ENCODE measurements around the gene XRCC4.

The XRCC4 gene

DNA sequence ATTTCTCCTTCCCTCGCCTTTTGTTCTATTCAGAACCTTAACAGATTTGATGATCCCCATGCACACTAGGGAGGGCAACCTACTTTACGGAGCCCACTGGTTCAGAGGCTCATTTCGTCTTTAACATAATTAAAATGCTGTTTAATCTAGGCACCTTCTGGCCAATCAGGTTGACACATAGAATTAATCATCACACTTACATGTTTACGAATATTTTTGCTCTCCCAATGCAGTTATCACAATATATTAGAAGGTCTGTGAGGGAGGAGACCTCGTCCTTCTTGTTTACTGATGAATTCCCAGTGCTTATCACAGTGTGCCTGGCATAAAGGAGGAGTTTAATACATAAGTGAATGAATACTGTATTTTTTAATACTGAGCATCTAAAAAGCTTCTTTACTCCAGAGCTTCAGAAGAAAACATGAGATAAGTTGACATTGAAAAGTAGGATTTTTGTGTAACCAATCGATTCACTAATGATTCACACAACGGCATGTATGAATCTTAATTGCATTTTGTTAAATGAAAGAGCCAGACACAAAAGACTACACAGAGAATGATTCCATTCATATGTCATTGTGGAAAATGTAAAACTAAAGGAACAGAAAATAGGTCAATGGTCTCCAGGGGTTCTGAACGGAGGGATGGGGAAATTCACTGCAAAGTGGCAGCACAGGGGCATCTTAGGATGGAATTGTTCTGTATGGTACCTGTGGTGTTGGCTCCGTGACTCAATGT, 315.6 kb downstream of the XRCC4 start:
- no peak overlapping the region for H3K4me3 ChIP-seq (ENCODE audit: low read depth, low read length)
- TF ChIP-seq CTCF (IDR thresholded peaks at IDR 0.05; ENCODE audit: low read depth, low read length), result no peak

GRCh38 chr5:83393504-83393866, 316.1 kb downstream of the XRCC4 start:
- H3K4me3 ChIP-seq (ENCODE audit: low read depth, low read length), result no peak overlapping the region

GRCh38 chr5:83394190-83394589, 316.8 kb downstream of the XRCC4 start:
- no peak overlapping the region for H3K4me3 ChIP-seq (ENCODE audit: low read depth, low read length)
- TF ChIP-seq CTCF (IDR thresholded peaks at IDR 0.05; ENCODE audit: low read depth, low read length), result no peak

More at GRCh38 chr5:83393504-83393866, 316.1 kb downstream of the XRCC4 start:
- TF ChIP-seq CTCF (IDR thresholded peaks at IDR 0.05; ENCODE audit: low read depth, low read length), result no peak

DNA sequence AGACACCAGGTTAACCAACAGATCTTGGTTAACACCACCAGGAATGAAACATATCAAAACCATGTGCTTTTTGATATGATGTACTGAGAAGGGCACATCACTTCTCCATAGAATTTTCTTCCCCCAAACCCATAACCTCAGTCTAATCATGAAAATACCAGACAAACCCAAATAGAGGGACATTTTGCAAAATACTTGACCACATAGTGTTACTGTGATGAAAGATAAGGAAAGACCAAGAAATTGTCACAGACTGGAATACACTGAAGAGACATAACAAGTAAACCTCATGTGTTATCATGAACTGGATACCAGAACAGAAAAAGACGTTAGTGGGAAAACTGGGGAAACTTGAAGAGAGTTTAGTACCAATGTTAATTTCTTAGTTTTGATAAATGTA, 319.3 kb downstream of the XRCC4 start:
- no peak overlapping the region for H3K4me3 ChIP-seq (ENCODE audit: low read depth, low read length)
- no peak for TF ChIP-seq CTCF (IDR thresholded peaks at IDR 0.05; ENCODE audit: low read depth, low read length)

GRCh38 chr5:83397658-83398057, 320.3 kb downstream of the XRCC4 start:
- TF ChIP-seq CTCF (IDR thresholded peaks at IDR 0.05; ENCODE audit: low read depth, low read length), result no peak
- H3K4me3 ChIP-seq (ENCODE audit: low read depth, low read length), result no peak overlapping the region

GRCh38 chr5:83400241-83400640, 322.9 kb downstream of the XRCC4 start:
- no peak for TF ChIP-seq CTCF (IDR thresholded peaks at IDR 0.05; ENCODE audit: low read depth, low read length)
- no peak overlapping the region for H3K4me3 ChIP-seq (ENCODE audit: low read depth, low read length)

DNA sequence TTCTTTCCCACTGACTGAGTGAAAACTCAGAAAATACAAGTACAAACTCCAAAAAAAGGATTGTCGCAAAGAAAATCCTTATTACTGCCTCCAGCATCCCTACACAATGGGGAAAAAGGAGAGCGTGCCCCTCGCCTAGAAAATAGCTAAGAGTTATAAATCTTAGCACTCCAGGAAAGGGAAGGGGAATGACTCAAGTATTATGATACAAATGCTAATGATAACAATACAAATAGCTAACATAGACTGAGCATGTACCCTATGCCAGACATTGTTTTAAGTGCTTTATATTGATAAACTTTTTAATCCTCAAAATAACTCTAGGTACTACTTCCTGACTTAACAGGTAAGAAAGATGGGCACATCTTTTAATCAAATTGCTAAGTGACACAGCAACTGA, 323.4 kb downstream of the XRCC4 start:
- no peak for TF ChIP-seq CTCF (IDR thresholded peaks at IDR 0.05; ENCODE audit: low read depth, low read length)
- H3K4me3 ChIP-seq (ENCODE audit: low read depth, low read length), result no peak overlapping the region
